PFSK-1 (cell line): ENCODE results near the gene DPP8.

Experiments used
- POLR2AphosphoS5 ChIP-seq: IDR thresholded peaks from 2 replicates; pipeline ENCODE4 v1.6.1; 2012; ENCODE audit warnings: low read depth, mild to moderate bottlenecking, control low read depth, low read length, moderate library complexity
- REST ChIP-seq, 2 experiments: IDR thresholded peaks; 2 replicates each; pipeline versions ENCODE4 v1.6.1 to v1.8.0; 2011 to 2012; ENCODE audit warnings: low read depth in 2 of 2, low read length in 2 of 2, control low read depth in 1 of 2, inconsistent platforms in 1 of 2, mild to moderate bottlenecking in 1 of 2, moderate library complexity in 1 of 2; ENCODE audit not compliant: insufficient read depth in 1 of 2

GRCh38 chr15:65529762-65530317 is 12.4 kb upstream of the DPP8 start:
- TF ChIP-seq POLR2AphosphoS5 = no peak
- TF ChIP-seq REST (IDR thresholded peaks at IDR 0.05; ENCODE audit: insufficient read depth in 1 of 2, low read depth in 2 of 2, low read length in 2 of 2) = no peak
